WTC11 (cell line): ENCODE measurements around the gene ACOX3. TPM values are rescaled to one million over a fixed set of nuclear protein-coding genes. Genes with fewer than 3 reads are reported as not detected.
A peak's percentile ranks its signal among the peaks of the same experiment; 100 is the strongest.

Source experiments
- ATAC-seq: fragments of 200-7000 bp; cut with Tn5 transposase; 2 replicates; pipeline ENCODE4 v1.10.0; 2021; ENCODE audit warnings: mild to moderate bottlenecking, moderate library complexity
- CTCF ChIA-PET: fragments of 300-600 bp; sonication (Branson Sonifier 250); formaldehyde crosslinking; loops from one replicate; lab custom pipeline; 2021; ENCODE audit warnings: antibody characterized with exemption; lab: Charles Lee
- POLR2A ChIA-PET: fragments of 350-600 bp; sonication (Branson Sonifier 250); formaldehyde crosslinking; loops from one replicate; lab custom pipeline; 2021; ENCODE audit warnings: antibody characterized with exemption; lab: Charles Lee
- DNase-seq: peaks from one replicate; pipeline ENCODE4 v3.0.0; 2021; ENCODE audit warnings: low spot score
- H3K27ac Mint-ChIP-seq: 2 replicates; pipeline ENCODE4 v1.8.0; 2021; ENCODE audit warnings: mixed read lengths
- H3K27me3 Mint-ChIP-seq: 2 replicates; pipeline ENCODE4 v1.8.0; 2021; ENCODE audit warnings: low read depth, mild to moderate bottlenecking, moderate library complexity, mixed read lengths
- H3K36me3 Mint-ChIP-seq: 2 replicates; pipeline ENCODE4 v1.8.0; 2021; ENCODE audit warnings: mixed read lengths
- H3K4me1 Mint-ChIP-seq: 2 replicates; pipeline ENCODE4 v1.8.0; 2022; ENCODE audit warnings: mixed read lengths
- H3K4me3 Mint-ChIP-seq: 2 replicates; pipeline ENCODE4 v1.8.0; 2021; ENCODE audit warnings: mild to moderate bottlenecking, moderate library complexity, mixed read lengths
- H3K9me3 Mint-ChIP-seq: 2 replicates; pipeline ENCODE4 v1.8.0; 2021; ENCODE audit warnings: mixed read lengths
- CREM ChIP-seq: sonication (generic); formaldehyde crosslinking; IDR thresholded peaks from 2 replicates; pipeline ENCODE4 v1.8.1; 2022; ENCODE audit warnings: mild to moderate bottlenecking, missing genetic modification reagents, moderate library complexity
- IRF2 ChIP-seq: sonication (generic); formaldehyde crosslinking; IDR thresholded peaks from 2 replicates; pipeline ENCODE4 v1.8.0; 2022; ENCODE audit warnings: low read depth, missing genetic modification reagents, borderline replicate concordance
- MYBL2 ChIP-seq: sonication (generic); formaldehyde crosslinking; IDR thresholded peaks from 2 replicates; pipeline ENCODE4 v1.8.1; 2023; ENCODE audit warnings: mild to moderate bottlenecking, moderate library complexity, missing genetic modification reagents
- NR1H2 ChIP-seq: sonication (generic); formaldehyde crosslinking; IDR thresholded peaks from 2 replicates; pipeline ENCODE4 v1.9.0; 2021; ENCODE audit warnings: mild to moderate bottlenecking, moderate library complexity, missing genetic modification reagents
- OVOL2 ChIP-seq: fragments of 250-450 bp; sonication (Bioruptor Pico); IDR thresholded peaks from 2 replicates; pipeline ENCODE4 v1.9.0; 2021; ENCODE audit warnings: mild to moderate bottlenecking, borderline replicate concordance
- SMAD3 ChIP-seq: sonication (generic); formaldehyde crosslinking; IDR thresholded peaks from 2 replicates; pipeline ENCODE4 v1.8.0; 2022; ENCODE audit warnings: missing genetic modification reagents, mild to moderate bottlenecking, borderline replicate concordance
- SP1 ChIP-seq: sonication (generic); formaldehyde crosslinking; conservative IDR thresholded peaks from 2 replicates; pipeline ENCODE4 v1.8.1; 2022; ENCODE audit warnings: missing genetic modification reagents
- ZNF317 ChIP-seq: sonication (generic); formaldehyde crosslinking; IDR thresholded peaks from 2 replicates; pipeline ENCODE4 v1.8.1; 2023; ENCODE audit warnings: low read depth, mild to moderate bottlenecking, moderate library complexity, missing genetic modification reagents, borderline replicate concordance
- ZNF423 ChIP-seq: fragments of 250-450 bp; sonication (Bioruptor Pico); IDR thresholded peaks from 2 replicates; pipeline ENCODE4 v2.1.2; 2022; ENCODE audit warnings: mild to moderate bottlenecking, moderate library complexity
- total RNA-seq: library from RNA; stranded (reverse); gene quantifications from 3 replicates; pipeline ENCODE4 v1.2.3, GENCODE V29; 2021
- TF ChIP-seq, protein P1 (sequence below): fragments of 250-450 bp; sonication (Bioruptor Pico); conservative IDR thresholded peaks from 2 replicates; pipeline ENCODE4 v1.9.0; 2021; ENCODE audit warnings: mild to moderate bottlenecking
- TF ChIP-seq, protein P2 (sequence below): fragments of 250-450 bp; sonication (Bioruptor Pico); IDR thresholded peaks from 2 replicates; pipeline ENCODE4 v1.9.0; 2021; ENCODE audit warnings: moderate library complexity, mild to moderate bottlenecking, inconsistent platforms, borderline replicate concordance
- TF ChIP-seq, protein P3 (sequence below): fragments of 250-450 bp; sonication (Bioruptor Pico); IDR thresholded peaks from 2 replicates; pipeline ENCODE4 v1.9.0; 2021; ENCODE audit warnings: mild to moderate bottlenecking
- TF ChIP-seq, protein P4 (sequence below): sonication (generic); formaldehyde crosslinking; IDR thresholded peaks from 2 replicates; pipeline ENCODE4 v1.8.1; 2023; ENCODE audit warnings: mild to moderate bottlenecking, missing genetic modification reagents, borderline replicate concordance
- TF ChIP-seq, protein P5 (sequence below): sonication (generic); formaldehyde crosslinking; IDR thresholded peaks from 2 replicates; pipeline ENCODE4 v1.8.0; 2022; ENCODE audit warnings: mild to moderate bottlenecking, missing genetic modification reagents
- TF ChIP-seq, protein P6 (sequence below): fragments of 250-450 bp; sonication (Bioruptor Pico); IDR thresholded peaks from 2 replicates; pipeline ENCODE4 v1.8.0; 2021; ENCODE audit warnings: mild to moderate bottlenecking
- TF ChIP-seq, protein P7 (sequence below): sonication (generic); formaldehyde crosslinking; IDR thresholded peaks from 2 replicates; pipeline ENCODE4 v1.8.0; 2023; ENCODE audit warnings: missing genetic modification reagents, mild to moderate bottlenecking, borderline replicate concordance

ACOX3 gene
- total RNA-seq, 1 experiment from 2014 or later, result 10.7 TPM

DNA sequence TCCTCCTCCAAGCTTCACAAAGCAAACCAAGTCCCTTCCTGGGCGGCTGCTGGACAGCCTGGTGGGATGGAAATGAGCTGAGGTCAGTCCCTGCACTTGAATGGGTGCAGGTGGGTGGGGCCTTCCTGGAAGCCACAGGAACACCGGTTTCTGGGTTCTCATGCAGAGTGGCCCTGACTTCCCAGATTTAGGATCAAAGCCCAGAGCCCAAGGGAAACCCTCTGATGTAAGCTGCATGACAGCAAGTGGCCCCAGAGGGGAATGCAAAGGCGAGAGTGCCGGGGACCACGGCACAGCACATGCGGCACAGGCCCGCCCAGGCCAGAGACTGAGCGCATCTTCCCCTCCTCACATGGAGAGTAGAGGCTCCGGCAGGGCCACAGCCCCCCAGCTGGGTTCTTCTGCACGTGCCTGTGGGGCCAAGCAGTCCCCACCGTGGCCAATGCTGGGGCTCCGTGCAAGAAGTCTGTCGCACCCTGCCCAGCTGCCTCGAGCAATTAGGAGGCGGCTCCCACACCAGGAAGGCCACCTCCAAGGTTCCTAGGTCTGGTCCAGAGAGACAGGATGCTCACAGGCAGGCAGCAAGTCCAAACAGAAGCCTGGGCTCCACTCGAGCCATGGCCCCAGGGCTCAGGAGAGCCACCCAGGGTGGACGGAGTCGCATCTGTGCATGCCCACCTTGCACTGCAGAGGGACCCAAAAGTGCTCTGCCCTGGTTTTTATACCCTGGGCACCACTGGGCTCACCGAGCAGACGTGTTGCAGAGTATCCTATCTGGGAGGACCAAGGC, 88.0 kb downstream of the ACOX3 start:
- no peak overlapping the region for H3K27ac Mint-ChIP-seq
- peak; percentile 38 for ATAC-seq
- DNase-seq, result no peak

DNA sequence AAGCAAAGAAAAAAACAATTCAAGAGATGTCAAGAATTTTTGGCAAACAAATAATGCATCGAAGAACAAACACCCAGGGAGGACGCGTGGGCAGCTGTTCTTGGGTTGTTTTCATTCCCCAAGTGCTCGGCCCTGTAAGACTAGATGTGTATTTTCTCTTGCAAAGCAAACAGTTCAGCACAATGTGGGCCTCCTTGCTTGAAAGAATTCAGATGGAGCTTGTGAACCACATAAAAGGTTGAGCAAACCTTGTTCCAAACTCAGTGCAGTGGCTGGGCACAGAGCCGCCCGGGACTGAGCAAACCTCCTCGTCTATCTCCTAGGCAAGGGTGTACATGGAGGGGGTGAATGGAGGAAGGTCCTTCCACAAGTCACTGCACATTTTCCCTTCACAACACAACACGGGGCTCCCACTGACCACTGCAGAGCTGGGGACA, 88.6 kb downstream of the ACOX3 start:
- CTCF ChIA-PET, result interaction anchor here (0.8 to 1.8 kb wide), 3 partner anchors 9 to 175 kb away, joined by 4 to 8 read pairs (median 5); no protein-coding TSS in a partner anchor
- H3K36me3 Mint-ChIP-seq, result peaks cover 6% of the 10 kb centered on the region
- peak; percentile 12; the same call in 1 of the 2 replicates for ATAC-seq
- peaks cover 24% of the 10 kb centered on the region for H3K4me1 Mint-ChIP-seq
- H3K27ac Mint-ChIP-seq, result no peak overlapping the region
- H3K27me3 Mint-ChIP-seq, result peaks cover 6% of the 10 kb centered on the region
- peaks cover 9% of the 10 kb centered on the region for H3K9me3 Mint-ChIP-seq
- POLR2A ChIA-PET, result no interaction called here
- no peak overlapping the region for H3K4me3 Mint-ChIP-seq
- DNase-seq, result no peak
- TF ChIP-seq, protein P1, sequence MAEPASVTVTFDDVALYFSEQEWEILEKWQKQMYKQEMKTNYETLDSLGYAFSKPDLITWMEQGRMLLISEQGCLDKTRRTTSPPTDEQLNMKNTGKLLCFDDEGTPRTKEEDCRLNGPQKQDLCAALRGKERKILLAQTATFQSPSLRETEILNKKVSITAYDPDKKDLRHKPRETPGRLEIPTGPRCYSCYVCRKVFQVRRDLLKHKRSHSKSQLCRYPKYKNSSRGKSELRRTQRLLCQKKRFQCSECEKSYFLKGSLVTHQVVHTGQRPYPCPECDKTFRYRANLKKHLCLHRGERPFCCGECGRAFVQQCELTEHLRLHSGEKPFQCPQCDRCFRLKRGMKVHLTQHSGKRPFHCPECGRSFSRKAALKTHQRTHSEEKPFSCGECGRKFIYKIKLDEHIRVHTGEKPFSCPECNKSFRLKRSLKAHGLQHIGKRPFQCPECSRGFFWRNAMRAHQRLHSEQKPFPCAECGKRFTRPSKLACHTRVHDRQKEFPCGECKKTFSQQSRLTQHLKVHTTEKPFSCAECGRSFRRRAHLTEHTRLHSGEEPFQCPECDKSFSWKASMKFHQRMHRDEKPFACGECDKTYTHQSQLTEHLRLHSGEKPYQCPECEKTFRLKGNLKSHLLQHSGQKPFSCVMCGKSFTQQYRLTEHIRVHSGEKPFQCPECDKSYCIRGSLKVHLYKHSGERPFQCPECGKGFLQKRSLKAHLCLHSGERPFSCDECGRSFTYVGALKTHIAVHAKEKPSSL (CRISPR knock-in tag), result no peak
- TF ChIP-seq, protein P2, sequence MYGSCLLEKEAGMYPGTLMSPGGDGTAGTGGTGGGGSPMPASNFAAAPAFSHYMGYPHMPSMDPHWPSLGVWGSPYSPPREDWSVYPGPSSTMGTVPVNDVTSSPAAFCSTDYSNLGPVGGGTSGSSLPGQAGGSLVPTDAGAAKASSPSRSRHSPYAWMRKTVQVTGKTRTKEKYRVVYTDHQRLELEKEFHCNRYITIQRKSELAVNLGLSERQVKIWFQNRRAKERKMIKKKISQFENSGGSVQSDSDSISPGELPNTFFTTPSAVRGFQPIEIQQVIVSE (CRISPR knock-in tag), result no peak
- no peak for TF ChIP-seq MYBL2 (CRISPR knock-in tag)
- TF ChIP-seq, protein P3, sequence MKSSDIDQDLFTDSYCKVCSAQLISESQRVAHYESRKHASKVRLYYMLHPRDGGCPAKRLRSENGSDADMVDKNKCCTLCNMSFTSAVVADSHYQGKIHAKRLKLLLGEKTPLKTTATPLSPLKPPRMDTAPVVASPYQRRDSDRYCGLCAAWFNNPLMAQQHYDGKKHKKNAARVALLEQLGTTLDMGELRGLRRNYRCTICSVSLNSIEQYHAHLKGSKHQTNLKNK (CRISPR knock-in tag), result no peak
- TF ChIP-seq, protein P4, sequence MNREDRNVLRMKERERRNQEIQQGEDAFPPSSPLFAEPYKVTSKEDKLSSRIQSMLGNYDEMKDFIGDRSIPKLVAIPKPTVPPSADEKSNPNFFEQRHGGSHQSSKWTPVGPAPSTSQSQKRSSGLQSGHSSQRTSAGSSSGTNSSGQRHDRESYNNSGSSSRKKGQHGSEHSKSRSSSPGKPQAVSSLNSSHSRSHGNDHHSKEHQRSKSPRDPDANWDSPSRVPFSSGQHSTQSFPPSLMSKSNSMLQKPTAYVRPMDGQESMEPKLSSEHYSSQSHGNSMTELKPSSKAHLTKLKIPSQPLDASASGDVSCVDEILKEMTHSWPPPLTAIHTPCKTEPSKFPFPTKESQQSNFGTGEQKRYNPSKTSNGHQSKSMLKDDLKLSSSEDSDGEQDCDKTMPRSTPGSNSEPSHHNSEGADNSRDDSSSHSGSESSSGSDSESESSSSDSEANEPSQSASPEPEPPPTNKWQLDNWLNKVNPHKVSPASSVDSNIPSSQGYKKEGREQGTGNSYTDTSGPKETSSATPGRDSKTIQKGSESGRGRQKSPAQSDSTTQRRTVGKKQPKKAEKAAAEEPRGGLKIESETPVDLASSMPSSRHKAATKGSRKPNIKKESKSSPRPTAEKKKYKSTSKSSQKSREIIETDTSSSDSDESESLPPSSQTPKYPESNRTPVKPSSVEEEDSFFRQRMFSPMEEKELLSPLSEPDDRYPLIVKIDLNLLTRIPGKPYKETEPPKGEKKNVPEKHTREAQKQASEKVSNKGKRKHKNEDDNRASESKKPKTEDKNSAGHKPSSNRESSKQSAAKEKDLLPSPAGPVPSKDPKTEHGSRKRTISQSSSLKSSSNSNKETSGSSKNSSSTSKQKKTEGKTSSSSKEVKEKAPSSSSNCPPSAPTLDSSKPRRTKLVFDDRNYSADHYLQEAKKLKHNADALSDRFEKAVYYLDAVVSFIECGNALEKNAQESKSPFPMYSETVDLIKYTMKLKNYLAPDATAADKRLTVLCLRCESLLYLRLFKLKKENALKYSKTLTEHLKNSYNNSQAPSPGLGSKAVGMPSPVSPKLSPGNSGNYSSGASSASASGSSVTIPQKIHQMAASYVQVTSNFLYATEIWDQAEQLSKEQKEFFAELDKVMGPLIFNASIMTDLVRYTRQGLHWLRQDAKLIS (CRISPR knock-in tag), result no peak
- TF ChIP-seq OVOL2 (CRISPR knock-in tag), result no peak
- no peak for TF ChIP-seq IRF2 (CRISPR knock-in tag)
- TF ChIP-seq SMAD3 (CRISPR knock-in tag), result no peak
- no peak for TF ChIP-seq CREM (CRISPR knock-in tag)
- no peak for TF ChIP-seq SP1
- TF ChIP-seq, protein P5, sequence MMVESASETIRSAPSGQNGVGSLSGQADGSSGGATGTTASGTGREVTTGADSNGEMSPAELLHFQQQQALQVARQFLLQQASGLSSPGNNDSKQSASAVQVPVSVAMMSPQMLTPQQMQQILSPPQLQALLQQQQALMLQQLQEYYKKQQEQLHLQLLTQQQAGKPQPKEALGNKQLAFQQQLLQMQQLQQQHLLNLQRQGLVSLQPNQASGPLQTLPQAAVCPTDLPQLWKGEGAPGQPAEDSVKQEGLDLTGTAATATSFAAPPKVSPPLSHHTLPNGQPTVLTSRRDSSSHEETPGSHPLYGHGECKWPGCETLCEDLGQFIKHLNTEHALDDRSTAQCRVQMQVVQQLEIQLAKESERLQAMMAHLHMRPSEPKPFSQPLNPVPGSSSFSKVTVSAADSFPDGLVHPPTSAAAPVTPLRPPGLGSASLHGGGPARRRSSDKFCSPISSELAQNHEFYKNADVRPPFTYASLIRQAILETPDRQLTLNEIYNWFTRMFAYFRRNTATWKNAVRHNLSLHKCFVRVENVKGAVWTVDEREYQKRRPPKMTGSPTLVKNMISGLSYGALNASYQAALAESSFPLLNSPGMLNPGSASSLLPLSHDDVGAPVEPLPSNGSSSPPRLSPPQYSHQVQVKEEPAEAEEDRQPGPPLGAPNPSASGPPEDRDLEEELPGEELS (CRISPR knock-in tag), result no peak

More for the DNA sequence above, 88.0 kb downstream of the ACOX3 start:
- TF ChIP-seq, protein P6, sequence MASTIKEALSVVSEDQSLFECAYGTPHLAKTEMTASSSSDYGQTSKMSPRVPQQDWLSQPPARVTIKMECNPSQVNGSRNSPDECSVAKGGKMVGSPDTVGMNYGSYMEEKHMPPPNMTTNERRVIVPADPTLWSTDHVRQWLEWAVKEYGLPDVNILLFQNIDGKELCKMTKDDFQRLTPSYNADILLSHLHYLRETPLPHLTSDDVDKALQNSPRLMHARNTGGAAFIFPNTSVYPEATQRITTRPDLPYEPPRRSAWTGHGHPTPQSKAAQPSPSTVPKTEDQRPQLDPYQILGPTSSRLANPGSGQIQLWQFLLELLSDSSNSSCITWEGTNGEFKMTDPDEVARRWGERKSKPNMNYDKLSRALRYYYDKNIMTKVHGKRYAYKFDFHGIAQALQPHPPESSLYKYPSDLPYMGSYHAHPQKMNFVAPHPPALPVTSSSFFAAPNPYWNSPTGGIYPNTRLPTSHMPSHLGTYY (CRISPR knock-in tag), result no peak
- TF ChIP-seq ZNF317, result 0 out of 2 replicates have a peak, but pooled peaks have one; percentile 12
- TF ChIP-seq ZNF423 (CRISPR knock-in tag), result peak; percentile 73
- TF ChIP-seq, protein P7, sequence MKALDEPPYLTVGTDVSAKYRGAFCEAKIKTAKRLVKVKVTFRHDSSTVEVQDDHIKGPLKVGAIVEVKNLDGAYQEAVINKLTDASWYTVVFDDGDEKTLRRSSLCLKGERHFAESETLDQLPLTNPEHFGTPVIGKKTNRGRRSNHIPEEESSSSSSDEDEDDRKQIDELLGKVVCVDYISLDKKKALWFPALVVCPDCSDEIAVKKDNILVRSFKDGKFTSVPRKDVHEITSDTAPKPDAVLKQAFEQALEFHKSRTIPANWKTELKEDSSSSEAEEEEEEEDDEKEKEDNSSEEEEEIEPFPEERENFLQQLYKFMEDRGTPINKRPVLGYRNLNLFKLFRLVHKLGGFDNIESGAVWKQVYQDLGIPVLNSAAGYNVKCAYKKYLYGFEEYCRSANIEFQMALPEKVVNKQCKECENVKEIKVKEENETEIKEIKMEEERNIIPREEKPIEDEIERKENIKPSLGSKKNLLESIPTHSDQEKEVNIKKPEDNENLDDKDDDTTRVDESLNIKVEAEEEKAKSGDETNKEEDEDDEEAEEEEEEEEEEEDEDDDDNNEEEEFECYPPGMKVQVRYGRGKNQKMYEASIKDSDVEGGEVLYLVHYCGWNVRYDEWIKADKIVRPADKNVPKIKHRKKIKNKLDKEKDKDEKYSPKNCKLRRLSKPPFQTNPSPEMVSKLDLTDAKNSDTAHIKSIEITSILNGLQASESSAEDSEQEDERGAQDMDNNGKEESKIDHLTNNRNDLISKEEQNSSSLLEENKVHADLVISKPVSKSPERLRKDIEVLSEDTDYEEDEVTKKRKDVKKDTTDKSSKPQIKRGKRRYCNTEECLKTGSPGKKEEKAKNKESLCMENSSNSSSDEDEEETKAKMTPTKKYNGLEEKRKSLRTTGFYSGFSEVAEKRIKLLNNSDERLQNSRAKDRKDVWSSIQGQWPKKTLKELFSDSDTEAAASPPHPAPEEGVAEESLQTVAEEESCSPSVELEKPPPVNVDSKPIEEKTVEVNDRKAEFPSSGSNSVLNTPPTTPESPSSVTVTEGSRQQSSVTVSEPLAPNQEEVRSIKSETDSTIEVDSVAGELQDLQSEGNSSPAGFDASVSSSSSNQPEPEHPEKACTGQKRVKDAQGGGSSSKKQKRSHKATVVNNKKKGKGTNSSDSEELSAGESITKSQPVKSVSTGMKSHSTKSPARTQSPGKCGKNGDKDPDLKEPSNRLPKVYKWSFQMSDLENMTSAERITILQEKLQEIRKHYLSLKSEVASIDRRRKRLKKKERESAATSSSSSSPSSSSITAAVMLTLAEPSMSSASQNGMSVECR, result no peak
- no peak for TF ChIP-seq NR1H2 (CRISPR knock-in tag)
- TF ChIP-seq, all 79 proteins: peak for 2
- peaks cover 6% of the 10 kb centered on the region for H3K36me3 Mint-ChIP-seq
- ChIA-PET CTCF (interaction anchor here (0.8 to 1.8 kb wide), 3 partner anchors 10 to 176 kb away, joined by 4 to 8 read pairs (median 5); no protein-coding TSS in a partner anchor), POLR2A (no interaction called here)
- peaks cover 25% of the 10 kb centered on the region for H3K4me1 Mint-ChIP-seq
- peaks cover 9% of the 10 kb centered on the region for H3K9me3 Mint-ChIP-seq
- H3K4me3 Mint-ChIP-seq, result no peak overlapping the region
- peaks cover 7% of the 10 kb centered on the region for H3K27me3 Mint-ChIP-seq
